GM12878 (cell line): Measurements from ENCODE around the gene ICAM2.

Experiments
- BHLHE40 ChIP-seq, 2 experiments: fragments of 450-650 bp in 1 of 2; IDR thresholded peaks; 2 replicates each; pipeline ENCODE4 v1.6.1; 2011 to 2017; ENCODE audit warnings: low read depth in 2 of 2, borderline replicate concordance in 1 of 2, improper control_type of control experiment in 1 of 2, low read length in 1 of 2, mild to moderate bottlenecking in 1 of 2
- CTCF ChIP-seq, 3 experiments: IDR thresholded peaks in 2 of 3; conservative IDR thresholded peaks in 1 of 3; 2 replicates each; pipeline ENCODE4 v1.5.1; 2011; ENCODE audit warnings: low read depth in 3 of 3, low read length in 3 of 3, mild to moderate bottlenecking in 3 of 3, control low read depth in 2 of 3, moderate library complexity in 2 of 3, inconsistent platforms in 1 of 3, mixed read lengths in 1 of 3; ENCODE audit not compliant: control insufficient read depth in 2 of 3, insufficient read depth in 1 of 3; ENCODE audit errors: extremely low read depth in 1 of 3
- MAX ChIP-seq: IDR thresholded peaks from 2 replicates; pipeline ENCODE4 v1.6.1; 2012; ENCODE audit warnings: low read depth, low read length, improper control_type of control experiment
- NFYB ChIP-seq: IDR thresholded peaks from 2 replicates; pipeline ENCODE4 v1.6.1; 2011; ENCODE audit warnings: low read depth, mild to moderate bottlenecking, low read length, improper control_type of control experiment, moderate library complexity; ENCODE audit not compliant: insufficient read depth
- RB1 ChIP-seq: fragments of 450-650 bp; formaldehyde crosslinking; IDR thresholded peaks from 2 replicates; pipeline ENCODE4 v1.6.1; 2017; ENCODE audit warnings: mild to moderate bottlenecking, borderline replicate concordance
- REST ChIP-seq: IDR thresholded peaks from 2 replicates; pipeline ENCODE4 v1.6.1; 2012; ENCODE audit warnings: mild to moderate bottlenecking, low read depth, low read length
- ZNF24 ChIP-seq: fragments of 450-650 bp; IDR thresholded peaks from 2 replicates; pipeline ENCODE4 v1.6.1; 2017; ENCODE audit warnings: antibody characterized with exemption, mild to moderate bottlenecking
- ZNF687 ChIP-seq: fragments of 450-650 bp; IDR thresholded peaks from 2 replicates; pipeline ENCODE4 v1.6.1; 2017; ENCODE audit warnings: mild to moderate bottlenecking, moderate library complexity

GRCh38 chr17:64003526-64004121 lies 16.8 kb downstream of the ICAM2 start:
- no peak for TF ChIP-seq CTCF (IDR thresholded peaks at IDR 0.05 in 2 of 3, conservative IDR thresholded peaks at IDR 0.05 in 1 of 3; ENCODE audit: control insufficient read depth in 2 of 3, extremely low read depth in 1 of 3, insufficient read depth in 1 of 3, low read depth in 3 of 3, low read length in 3 of 3)
- no peak for TF ChIP-seq BHLHE40 (IDR thresholded peaks at IDR 0.05; ENCODE audit: borderline replicate concordance in 1 of 2, low read depth in 2 of 2, low read length in 1 of 2)
- no peak for TF ChIP-seq RB1
- no peak for TF ChIP-seq REST
- TF ChIP-seq ZNF24: no peak
- no peak for TF ChIP-seq ZNF687
- TF ChIP-seq MAX: no peak
- TF ChIP-seq NFYB: no peak
